K562 (cell line): Measurements from ENCODE around the gene EPHA2. TPM values are rescaled to one million over a fixed set of nuclear protein-coding genes. Genes with fewer than 3 reads are reported as not detected.

Experiments
- ARID2 ChIP-seq: fragments of 450-650 bp; IDR thresholded peaks from 2 replicates; pipeline ENCODE4 v1.6.1; 2017; ENCODE audit warnings: antibody characterized with exemption, mild to moderate bottlenecking
- CREB3 ChIP-seq: fragments of 450-650 bp; conservative IDR thresholded peaks from 2 replicates; pipeline ENCODE4 v1.6.1; 2016; ENCODE audit warnings: missing genetic modification characterization, low read depth, mild to moderate bottlenecking, missing compliant biosample characterization, moderate library complexity
- FIP1L1 ChIP-seq: fragments of 200-400 bp; formaldehyde crosslinking; IDR thresholded peaks from 2 replicates; pipeline ENCODE4 v1.6.1; 2018; ENCODE audit warnings: mild to moderate bottlenecking, low read depth, low read length; ENCODE audit not compliant: poor library complexity, severe bottlenecking
- KAT2B ChIP-seq: IDR thresholded peaks from one replicate; pipeline ENCODE4 v1.6.1; 2012; ENCODE audit warnings: low read depth, mild to moderate bottlenecking, control low read depth, inconsistent platforms, low read length, moderate library complexity
- MITF ChIP-seq: IDR thresholded peaks from 2 replicates; pipeline ENCODE4 v1.6.1; 2014; ENCODE audit warnings: antibody characterized with exemption
- NCOR1 ChIP-seq: fragments of 450-650 bp; IDR thresholded peaks from 2 replicates; pipeline ENCODE4 v1.6.1; 2016; ENCODE audit warnings: mild to moderate bottlenecking, moderate library complexity
- PCBP1 ChIP-seq: fragments of 200-400 bp; formaldehyde crosslinking; IDR thresholded peaks from 2 replicates; pipeline ENCODE4 v1.6.1; 2018; ENCODE audit warnings: mild to moderate bottlenecking, low read depth, low read length; ENCODE audit not compliant: poor library complexity, severe bottlenecking
- PHF21A ChIP-seq: fragments of 450-650 bp; IDR thresholded peaks from 2 replicates; pipeline ENCODE4 v1.6.1; 2017; ENCODE audit warnings: low read depth, borderline replicate concordance
- RAD51 ChIP-seq: fragments of 450-650 bp; IDR thresholded peaks from 2 replicates; pipeline ENCODE4 v1.7.1; 2016; ENCODE audit warnings: low read depth, mild to moderate bottlenecking, borderline replicate concordance
- RREB1 ChIP-seq: fragments of 250-450 bp; sonication (Bioruptor Pico); IDR thresholded peaks from 2 replicates; pipeline ENCODE4 v1.4.0; 2020
- SIN3A ChIP-seq, 2 experiments: fragments of 150-350 bp in 1 of 2; IDR thresholded peaks; 2 replicates each; pipeline ENCODE4 v1.6.1; 2011 to 2016; ENCODE audit warnings: borderline replicate concordance in 2 of 2, low read depth in 2 of 2, low read length in 2 of 2, mild to moderate bottlenecking in 2 of 2, moderate library complexity in 2 of 2; ENCODE audit not compliant: control insufficient read depth in 1 of 2
- SRF ChIP-seq, 2 experiments: fragments of 250-450, 450-650 bp in 1 of 2; sonication (Bioruptor Pico) in 1 of 2; sonication (generic) in 1 of 2; formaldehyde crosslinking; IDR thresholded peaks; 2 replicates each; pipeline versions ENCODE4 v1.5.0 to v1.5.1; 2020 to 2022; ENCODE audit warnings: mild to moderate bottlenecking in 1 of 2, missing genetic modification reagents in 1 of 2
- THRB ChIP-seq: fragments of 450-650 bp; formaldehyde crosslinking; conservative IDR thresholded peaks from 2 replicates; pipeline ENCODE4 v1.4.0; 2022; ENCODE audit warnings: mild to moderate bottlenecking, missing genetic modification characterization
- ZKSCAN1 ChIP-seq: fragments of 150-350 bp; IDR thresholded peaks from 2 replicates; pipeline ENCODE4 v1.6.1; 2016; ENCODE audit warnings: low read depth, low read length
- ZNF717 ChIP-seq: fragments of 250-450 bp; sonication (Bioruptor Pico); IDR thresholded peaks from 2 replicates; pipeline ENCODE4 v1.5.0; 2021
- polyA plus RNA-seq, 8 experiments: library from polyadenylated mRNA; depleted of rRNA in 4 of 8; stranded (reverse) in 5 of 8; unstranded in 3 of 8; fragments of >200 nt; fragmentation: Nextera tagmentation in 2 of 8; fragmentation: Illumina TruSeq in 1 of 8; extraction: Ambion mirVana in 2 of 8; extraction: Trizol in 1 of 8; gene quantifications; 2 replicates each; pipeline versions ENCODE4 v1.2.1 to v1.2.3, GENCODE V29; 2011 to 2014; ENCODE audit warnings: inconsistent platforms in 1 of 8, missing spikeins in 1 of 8
- total RNA-seq, 7 experiments: library from RNA; depleted of rRNA in 6 of 7; stranded (reverse); fragments of >200 nt in 6 of 7; fragmentation: Illumina TruSeq in 2 of 7; extraction: Trizol in 2 of 7; gene quantifications; 2 replicates each; pipeline versions ENCODE4 v1.2.1 to v1.2.3, GENCODE V29; 2011 to 2021; ENCODE audit warnings: low replicate concordance in 1 of 7

EPHA2 gene
- total and polyA plus RNA-seq, 9 of the 15 experiments (the other 6 are each of a cell fraction or from before 2014, with no cell fraction given) = 0.04 to 0.40 (median 0.07) TPM; not detected in 4

GRCh38 chr1:16164213-16165072, 8.6 kb upstream of the EPHA2 start (continued):
- TF ChIP-seq SRF (CRISPR knock-in tag; IDR thresholded peaks at IDR 0.05) (no peak), ZNF717 (CRISPR knock-in tag) (no peak), MITF (no peak), PHF21A (no peak), PCBP1 (no peak), RAD51 (peak; percentile 32; the same call in 1 of the 2 replicates), KAT2B (no peak), THRB (CRISPR knock-in tag) (no peak), RREB1 (no peak), ZKSCAN1 (no peak), NCOR1 (peak; percentile 72), SIN3A (IDR thresholded peaks at IDR 0.05; ENCODE audit: borderline replicate concordance in 2 of 2, control insufficient read depth in 1 of 2, low read depth in 2 of 2, low read length in 2 of 2) (0 out of 4 replicates have a peak, but pooled peaks of 1 of the 2 experiments have one; percentile 51), CREB3 (tag) (no peak), FIP1L1 (no peak), ARID2 (no peak)
